GM12872 (cell line): ENCODE results near the gene ARHGEF37.

Source experiments
- TF ChIP-seq, protein P1 (sequence below): IDR thresholded peaks from 3 replicates; pipeline ENCODE4 v1.5.1; 2011; ENCODE audit warnings: low read depth, mild to moderate bottlenecking, low read length, moderate library complexity; ENCODE audit not compliant: insufficient read depth

Gene ARHGEF37

DNA sequence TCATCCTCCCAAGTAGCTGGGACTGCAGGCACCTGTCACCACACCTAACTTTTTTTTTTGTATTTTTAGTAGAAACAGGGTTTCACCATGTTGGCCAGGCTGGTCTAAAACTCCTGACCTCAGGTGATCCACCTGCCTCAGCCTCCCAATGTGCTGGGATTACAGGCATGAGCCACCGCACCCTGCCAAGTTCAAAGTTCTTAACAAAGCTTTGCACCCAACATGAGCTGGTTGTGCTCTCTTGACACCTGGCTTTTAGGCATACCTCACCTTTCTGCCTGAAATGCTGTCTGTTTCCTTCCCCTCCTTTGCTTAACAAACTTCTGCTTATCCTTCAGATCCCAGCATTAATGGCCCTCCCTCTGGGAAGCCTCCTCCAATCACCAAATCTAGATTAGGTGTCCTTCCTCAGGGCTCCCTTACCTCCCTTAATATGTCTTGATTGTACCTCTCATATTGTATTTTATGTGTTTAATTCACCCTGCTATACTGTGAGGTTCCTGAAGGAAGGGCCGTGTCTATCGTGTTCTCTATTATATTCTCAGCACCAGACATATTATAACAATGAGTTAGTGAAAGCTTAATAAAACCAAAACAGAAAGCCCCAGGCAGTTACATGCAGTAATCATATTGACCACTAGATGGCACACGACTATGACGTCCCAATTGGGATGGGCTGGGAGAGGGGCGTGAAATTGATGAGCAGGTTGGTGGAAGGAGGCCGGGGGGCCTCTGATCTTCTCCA lies 86.0 kb downstream of the ARHGEF37 start:
- TF ChIP-seq, protein P1, sequence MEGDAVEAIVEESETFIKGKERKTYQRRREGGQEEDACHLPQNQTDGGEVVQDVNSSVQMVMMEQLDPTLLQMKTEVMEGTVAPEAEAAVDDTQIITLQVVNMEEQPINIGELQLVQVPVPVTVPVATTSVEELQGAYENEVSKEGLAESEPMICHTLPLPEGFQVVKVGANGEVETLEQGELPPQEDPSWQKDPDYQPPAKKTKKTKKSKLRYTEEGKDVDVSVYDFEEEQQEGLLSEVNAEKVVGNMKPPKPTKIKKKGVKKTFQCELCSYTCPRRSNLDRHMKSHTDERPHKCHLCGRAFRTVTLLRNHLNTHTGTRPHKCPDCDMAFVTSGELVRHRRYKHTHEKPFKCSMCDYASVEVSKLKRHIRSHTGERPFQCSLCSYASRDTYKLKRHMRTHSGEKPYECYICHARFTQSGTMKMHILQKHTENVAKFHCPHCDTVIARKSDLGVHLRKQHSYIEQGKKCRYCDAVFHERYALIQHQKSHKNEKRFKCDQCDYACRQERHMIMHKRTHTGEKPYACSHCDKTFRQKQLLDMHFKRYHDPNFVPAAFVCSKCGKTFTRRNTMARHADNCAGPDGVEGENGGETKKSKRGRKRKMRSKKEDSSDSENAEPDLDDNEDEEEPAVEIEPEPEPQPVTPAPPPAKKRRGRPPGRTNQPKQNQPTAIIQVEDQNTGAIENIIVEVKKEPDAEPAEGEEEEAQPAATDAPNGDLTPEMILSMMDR, result peak; percentile 83

DNA sequence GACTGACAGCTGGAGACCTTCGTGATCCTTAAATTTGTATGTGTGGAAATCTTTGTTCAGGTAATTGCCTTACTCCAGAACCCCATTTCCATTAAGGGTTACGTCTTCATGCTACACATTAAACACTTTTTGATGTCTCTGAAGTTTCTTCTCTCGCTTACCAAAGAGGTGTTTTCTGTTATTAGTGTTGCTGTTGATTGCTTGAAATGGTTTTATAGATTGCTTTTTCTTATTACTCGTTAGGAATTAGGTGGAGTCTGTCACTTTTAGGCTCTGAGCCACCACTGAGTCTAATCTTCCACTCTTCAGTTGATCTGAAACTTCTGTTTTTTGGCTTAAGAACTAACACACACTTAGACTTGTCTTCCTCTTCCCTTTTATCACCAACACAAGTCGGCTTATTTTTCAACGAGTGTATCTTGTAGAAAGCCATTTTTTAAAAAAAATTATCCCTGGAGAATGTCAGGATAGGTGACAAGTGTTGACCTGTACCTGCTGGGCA lies 86.6 kb downstream of the ARHGEF37 start:
- TF ChIP-seq, protein P1, result no peak

DNA sequence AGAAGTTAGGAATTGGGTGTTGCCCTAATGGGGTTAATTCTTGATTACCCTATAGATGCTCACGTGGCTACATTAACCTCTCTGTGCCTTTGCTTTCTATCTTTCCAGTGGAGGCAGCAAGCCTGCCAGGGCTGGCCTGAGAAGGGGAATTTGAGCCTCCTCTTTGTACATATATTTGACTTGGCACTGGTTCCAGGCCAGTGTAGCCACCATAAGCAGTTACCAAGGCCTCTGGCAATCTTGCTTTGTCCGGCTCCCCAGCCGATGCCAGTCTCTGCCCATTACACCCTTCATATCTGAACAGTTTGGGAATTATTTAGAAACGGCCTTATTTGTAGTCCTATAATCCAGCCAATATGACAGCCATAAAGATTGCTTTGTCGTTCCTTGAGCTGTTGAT lies 90.2 kb downstream of the ARHGEF37 start:
- TF ChIP-seq, protein P1, result no peak

DNA sequence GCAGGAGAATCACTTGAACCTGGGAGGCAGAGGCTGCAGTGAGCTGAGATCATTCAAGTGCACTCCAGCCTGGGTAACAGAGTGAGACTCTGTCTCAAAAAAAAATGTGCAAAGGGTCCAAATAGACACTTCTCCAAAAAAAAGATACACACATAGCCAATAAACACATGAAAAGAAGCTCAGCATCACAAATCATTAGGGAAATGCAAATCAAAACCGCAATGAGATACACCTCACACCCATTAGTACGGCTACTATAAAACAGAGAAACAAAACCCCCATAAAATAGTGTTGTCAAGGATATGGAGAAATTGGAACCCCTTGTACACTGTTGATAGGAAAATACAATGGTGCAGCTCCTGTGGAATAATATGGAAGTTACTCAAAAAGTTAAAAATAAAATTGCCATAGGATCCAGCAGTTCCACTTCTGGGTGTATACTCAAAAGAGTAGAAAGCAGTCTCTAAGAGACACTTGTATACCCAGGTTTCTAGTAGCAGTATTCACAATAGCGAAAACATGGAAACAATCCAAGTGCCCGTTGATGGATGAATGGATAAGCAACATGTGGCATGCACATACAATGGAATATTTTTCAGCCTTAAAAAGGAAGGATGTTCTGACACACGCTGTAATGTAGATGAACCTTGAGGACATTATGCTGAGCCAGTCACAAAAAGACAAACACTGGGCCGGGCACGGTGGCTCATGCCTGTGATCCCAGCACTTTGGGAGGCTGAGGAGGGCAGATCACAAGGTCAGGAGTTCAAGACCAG lies 91.6 kb downstream of the ARHGEF37 start:
- TF ChIP-seq, protein P1, result no peak

DNA sequence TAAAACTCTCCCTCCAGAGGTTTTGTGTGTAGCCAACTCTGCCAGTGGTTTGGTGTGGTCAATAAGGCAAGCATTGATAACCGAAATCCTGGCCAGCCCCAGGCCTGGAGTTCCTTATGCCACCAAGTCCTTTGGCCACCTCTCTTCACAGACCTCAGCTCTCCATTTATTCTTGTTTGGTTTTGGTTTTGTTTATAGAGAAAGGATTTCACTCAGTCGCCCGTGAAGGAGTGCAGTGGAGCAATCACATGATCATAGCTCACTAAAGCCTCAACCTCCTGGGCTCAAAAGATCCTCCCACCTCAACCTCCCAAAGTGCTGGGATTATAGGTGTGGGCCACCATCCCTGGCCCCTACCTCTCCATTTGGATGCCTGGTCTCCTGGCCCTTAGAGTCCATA lies 93.4 kb downstream of the ARHGEF37 start:
- TF ChIP-seq, protein P1, result no peak

DNA sequence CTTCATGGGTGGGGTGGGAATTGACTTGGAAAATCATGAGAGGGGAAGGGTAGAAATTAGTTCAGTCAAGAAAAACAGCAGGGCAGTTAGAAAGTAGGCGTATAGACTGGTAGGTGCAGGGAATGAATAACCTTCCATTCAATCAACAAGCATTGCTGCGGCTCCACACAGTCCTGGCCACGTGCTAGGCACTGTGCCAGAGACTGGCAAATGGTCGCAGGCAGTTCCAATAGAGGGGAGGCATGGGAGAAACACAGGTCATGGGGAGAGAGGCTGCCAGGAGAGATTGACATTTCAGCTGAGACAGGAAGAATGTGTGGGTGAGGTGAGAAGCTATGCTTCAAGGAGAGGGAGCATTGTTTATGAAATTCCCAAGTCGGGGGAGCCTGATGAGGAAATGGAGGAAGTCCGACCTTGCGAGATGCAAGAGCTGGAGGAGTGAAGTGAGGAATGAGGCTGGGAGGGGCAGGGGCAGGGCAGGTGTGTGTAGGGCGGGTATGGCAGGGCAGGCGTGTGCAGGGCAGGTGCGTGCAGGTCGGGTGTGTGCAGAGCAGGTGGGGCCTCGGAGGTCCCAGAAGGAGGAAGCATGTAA lies 94.4 kb downstream of the ARHGEF37 start:
- TF ChIP-seq, protein P1, result no peak

DNA sequence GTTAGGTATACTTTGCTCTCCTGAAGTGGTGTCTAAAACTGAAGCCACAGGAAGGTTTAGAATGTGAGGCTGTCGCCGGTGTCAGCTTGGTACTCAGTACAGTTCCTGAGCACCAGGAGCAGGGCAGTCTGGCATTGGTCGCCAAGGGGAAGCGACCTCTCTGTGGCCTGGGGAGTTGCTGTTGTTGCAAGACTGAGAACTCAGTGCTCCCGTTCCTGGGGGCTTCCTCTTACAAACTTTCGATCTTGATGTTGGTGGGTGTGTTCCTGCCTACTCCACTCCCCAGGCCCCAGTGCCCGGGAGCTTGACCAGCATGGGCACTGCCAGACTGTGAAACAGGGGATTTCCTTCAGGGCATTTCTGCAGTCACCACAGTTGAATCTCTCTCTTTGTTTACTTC lies 96.4 kb downstream of the ARHGEF37 start:
- TF ChIP-seq, protein P1, result no peak
